Measurements from ENCODE around the gene DGKG.

DNA sequence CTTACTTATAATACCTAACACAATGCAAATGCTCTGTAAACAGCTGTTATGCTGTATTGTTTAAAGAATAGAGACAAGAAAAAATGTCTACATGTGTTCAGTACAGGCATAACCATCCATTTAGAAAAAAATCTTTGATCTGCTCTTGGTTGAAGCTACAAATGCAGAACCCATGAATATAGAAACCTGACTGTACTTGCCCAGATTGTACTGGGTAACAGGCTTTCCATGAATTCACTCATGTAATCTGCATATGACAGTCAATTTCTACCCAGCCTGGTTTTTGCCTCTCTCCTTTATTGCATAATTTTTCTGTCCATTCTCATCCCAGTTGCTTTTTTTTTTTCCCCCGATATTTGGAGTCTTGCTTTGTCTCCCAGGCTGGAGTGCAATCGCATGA is 190.5 kb downstream of the DGKG start:
- no peak for TF ChIP-seq POLR2AphosphoS5 (IDR thresholded peaks at IDR 0.05; ENCODE audit: low read depth, low read length)
- TF ChIP-seq POLR2A (IDR thresholded peaks at IDR 0.05; ENCODE audit: low read depth, low read length): no peak
- TF ChIP-seq TAF1 (IDR thresholded peaks at IDR 0.05; ENCODE audit: borderline replicate concordance, low read depth, low read length): no peak

All from GM12892 (cell line).